GM19324 (cell line): ENCODE data around the gene MSANTD1.

ENCODE experiments used
- ATAC-seq: cut with Tn5 transposase; IDR thresholded peaks from one replicate; pipeline ENCODE4 v1.9.1; 2021; ENCODE audit warnings: mild to moderate bottlenecking, moderate library complexity; ENCODE audit not compliant: unreplicated experiment, low FRiP score

MSANTD1 gene

GRCh38 chr4:3215256-3215655 lies 33.7 kb upstream of the MSANTD1 start:
- ATAC-seq: no peak

- no peak for ATAC-seq
Observed at GRCh38 chr4:3215733-3216132, 33.2 kb upstream of the MSANTD1 start.

GRCh38 chr4:3217266-3217665 lies 31.7 kb upstream of the MSANTD1 start:
- no peak for ATAC-seq

GRCh38 chr4:3217771-3218170 lies 31.2 kb upstream of the MSANTD1 start:
- no peak for ATAC-seq

DNA sequence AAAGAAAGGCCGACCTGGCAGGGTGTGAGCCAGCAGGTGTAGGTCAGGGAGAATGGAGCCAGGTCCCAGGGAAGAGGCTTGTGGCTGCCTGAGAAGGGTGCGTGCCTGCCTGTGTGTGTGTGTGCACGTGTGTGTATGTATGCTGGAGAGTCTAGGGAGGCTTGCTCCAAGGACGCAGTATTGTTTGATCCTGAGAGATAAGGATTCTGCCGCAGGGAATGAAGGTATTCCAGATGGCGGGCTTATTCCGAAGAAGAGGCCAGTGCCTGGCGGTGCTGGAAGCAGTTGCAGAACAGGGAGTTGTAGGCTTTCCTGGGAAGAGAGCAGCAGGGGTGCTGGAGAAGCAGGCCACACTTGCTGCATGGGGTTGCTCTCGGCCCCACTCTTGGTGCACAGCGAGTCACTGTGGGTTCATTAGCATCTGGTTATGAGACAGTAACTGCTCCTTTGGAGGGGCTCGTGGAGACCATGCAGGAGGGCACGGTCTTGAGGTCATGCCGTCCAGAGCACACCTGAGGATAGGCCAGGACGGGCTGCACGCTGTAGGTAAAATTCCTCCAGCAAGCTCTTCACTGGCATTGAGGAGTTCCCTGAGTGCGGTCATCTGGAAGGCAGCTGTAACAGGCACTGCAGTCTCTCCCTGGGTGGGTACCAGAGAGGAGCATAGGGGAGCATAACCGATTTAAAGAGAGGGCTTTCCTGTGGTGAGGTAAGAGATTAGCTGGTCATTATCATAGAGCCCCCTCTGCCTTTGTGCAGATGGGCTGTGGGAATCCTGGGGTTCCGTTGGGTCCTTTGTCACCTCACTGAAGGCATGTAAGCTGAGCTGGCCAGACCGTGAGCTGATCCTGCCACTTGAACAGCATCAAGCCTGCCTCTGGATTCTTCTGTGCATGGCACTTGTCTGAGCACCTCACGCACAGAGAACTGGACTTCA lies 29.9 kb upstream of the MSANTD1 start:
- no peak for ATAC-seq

- no peak for ATAC-seq
Observed at GRCh38 chr4:3219761-3220475, 29.0 kb upstream of the MSANTD1 start.

DNA sequence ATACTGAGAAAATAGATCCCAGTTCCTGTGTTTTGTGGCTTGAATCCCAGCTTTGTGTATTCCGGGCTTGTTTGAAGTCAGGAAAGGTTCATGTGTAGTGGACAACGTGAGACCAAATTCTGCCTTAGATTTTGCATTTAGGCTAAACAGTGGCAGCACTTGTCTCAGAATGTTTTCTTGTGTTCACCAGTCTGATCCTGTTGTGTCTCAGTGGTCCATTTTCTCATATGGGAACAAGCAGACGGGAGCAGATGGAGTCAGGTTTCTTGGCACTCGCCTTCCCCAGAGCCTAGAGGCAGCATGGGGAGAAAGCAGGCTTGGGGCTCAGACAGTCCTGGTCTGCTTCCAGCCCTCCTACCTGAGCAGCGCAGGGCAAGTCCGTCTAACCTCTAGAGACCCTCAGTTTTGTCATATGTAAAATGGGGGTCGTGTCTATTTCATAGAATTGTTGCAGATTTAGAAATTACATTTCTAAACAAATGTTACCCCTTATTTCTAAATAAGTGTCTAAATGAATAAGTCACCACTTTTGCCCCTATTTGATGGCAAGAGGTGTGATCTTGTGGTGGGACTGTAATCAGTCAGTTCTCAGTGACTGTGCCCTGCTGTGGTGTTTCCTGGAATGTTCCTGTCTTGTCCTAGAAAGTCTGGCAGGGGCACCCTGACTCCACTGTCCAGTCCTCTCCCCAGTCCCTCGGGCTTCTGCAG lies 28.3 kb upstream of the MSANTD1 start:
- ATAC-seq: no peak

DNA sequence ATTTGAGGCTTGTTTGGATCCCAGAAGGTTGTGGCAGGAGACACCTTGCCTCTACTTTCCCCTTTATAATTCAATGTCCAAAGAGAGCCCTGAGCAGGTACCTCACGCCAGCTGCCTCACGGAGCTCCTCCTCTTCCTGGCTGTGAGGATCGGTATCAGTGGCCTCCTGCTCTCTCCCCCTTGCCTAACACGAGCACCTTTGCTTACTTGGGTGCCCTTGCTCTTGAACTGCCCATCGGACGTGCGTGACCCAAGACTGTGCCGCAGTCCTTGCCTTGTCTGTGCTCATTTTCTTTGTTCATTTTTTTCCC lies 27.8 kb upstream of the MSANTD1 start:
- no peak for ATAC-seq

DNA sequence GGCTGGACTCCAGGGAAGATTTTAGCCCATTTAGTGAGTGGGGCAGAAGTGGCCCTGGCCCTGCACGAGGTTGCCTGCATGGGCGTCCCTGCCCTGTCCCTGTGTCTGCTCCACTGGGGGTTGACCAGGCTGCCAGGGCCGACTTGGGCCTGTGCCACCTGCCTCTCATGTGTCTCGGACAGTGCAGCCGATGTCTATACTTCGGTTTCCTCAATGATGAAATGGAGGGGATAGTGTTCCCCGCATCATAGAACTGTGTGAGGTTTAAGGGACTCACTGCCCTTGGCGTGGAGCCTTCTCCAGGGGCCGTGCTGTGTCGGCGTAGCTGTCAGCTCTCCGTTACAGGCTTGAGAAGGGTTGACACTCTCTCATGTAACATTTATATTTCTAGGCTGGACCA lies 27.0 kb upstream of the MSANTD1 start:
- ATAC-seq: no peak

DNA sequence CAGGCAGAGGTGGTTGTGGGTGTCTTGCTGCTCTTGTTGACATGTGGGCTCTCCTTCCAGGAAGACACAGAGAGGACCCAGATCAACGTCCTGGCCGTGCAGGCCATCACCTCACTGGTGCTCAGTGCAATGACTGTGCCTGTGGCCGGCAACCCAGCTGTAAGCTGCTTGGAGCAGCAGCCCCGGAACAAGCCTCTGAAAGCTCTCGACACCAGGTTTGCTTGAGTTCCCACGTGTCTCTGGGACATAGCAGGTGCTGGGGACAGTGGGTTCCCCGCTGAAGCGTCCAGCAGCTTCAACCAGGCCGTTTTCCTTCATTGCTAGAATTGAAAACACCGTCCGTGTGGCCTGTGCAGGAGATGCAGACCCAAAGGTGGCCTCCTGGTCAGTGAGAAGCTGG lies 25.6 kb upstream of the MSANTD1 start:
- ATAC-seq: no peak

DNA sequence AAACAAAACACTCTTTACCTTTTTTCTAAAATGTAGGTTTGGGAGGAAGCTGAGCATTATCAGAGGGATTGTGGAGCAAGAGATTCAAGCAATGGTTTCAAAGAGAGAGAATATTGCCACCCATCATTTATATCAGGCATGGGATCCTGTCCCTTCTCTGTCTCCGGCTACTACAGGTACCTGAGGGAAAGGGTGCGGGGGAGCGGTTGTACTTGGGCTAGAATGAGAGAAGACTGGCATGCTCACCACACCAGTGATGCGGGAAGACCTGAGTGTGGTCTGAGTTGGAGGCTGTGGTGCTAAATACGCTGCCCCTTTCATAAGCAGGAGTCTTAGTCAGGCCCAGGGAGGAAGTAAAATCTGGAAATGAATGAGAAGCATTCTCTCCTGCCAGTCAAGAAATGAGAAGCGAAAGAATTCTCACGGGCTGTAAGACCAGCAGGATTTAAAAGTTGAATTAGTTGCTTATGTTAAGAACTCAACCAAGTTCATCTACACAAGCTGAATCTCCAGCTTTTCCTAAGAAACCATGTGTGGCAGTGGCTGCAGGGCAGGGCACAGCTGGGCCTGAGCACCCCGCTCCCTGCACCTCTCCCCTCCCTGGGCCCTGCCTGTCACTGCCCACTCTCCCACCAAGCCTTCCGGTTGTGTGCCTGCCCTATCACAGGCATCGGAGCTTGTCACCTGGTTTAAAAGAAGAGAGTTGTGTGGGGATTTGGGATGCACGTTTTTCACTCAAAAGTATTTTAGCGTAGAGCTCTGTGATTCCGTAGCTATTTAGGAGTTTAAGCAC lies 24.8 kb upstream of the MSANTD1 start:
- no peak for ATAC-seq

GRCh38 chr4:3225071-3225850 lies 23.7 kb upstream of the MSANTD1 start:
- no peak for ATAC-seq

DNA sequence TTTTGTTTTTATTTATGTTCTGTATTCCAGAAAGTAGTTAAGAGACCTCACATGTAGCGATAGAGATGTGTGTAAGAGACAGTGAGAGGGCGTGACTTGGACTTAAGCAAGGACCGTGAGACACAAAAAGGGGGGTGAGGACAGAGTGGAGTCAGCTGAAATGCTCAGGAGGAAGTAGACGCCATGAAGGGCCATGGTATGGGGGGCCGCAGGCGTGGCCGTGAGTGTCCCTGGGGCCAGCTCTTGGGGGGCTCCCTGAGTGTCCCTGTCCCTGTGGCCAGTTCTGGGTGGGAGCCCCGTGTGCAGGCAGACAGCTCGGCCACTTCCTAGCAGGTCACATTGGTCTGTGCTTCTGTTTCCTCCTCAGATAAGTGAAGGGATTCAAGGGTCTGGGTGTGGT lies 23.0 kb upstream of the MSANTD1 start:
- ATAC-seq: no peak

GRCh38 chr4:3226467-3226866 lies 22.5 kb upstream of the MSANTD1 start:
- no peak for ATAC-seq

- no peak for ATAC-seq
Observed at GRCh38 chr4:3226944-3227343, 22.0 kb upstream of the MSANTD1 start.

DNA sequence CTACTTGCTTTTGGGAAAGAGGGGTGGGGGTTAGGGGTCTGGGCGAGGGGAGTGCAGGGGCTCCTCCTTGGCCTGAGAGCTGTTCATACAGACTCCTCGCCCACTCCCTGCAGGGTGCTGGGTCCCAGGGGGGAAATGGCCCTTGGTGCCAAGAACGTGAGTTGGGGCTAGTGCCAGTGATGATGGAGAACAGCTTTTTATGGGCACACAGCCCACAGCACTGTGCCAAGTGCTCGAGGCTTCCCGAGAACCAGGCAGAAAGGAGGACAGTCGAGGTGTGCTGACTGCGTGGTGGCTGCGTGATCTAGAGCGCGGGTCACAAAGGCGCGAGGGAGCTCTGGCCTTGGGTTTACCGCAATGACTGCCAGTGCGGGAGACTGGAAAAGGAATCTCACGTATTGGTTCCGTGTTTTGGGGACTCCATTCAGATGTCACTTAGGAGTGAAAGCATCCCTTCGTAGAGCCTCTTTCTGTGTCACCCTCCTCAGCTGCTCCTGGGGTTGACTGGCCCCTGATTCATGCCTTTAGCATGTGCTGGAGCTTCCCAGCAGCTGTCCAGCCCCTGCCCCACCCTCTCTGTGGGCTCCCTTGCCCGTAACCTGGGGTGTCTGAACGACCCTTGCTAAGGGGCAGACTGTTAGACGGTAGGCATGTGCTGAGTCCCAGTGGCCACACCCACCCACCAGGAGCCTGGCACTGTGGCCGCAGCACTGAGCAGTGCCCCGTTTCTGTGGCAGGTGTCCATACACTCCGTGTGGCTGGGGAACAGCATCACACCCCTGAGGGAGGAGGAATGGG lies 20.9 kb upstream of the MSANTD1 start:
- no peak for ATAC-seq

GRCh38 chr4:3228881-3229280 lies 20.1 kb upstream of the MSANTD1 start:
- no peak for ATAC-seq

GRCh38 chr4:3229328-3229727 lies 19.6 kb upstream of the MSANTD1 start:
- ATAC-seq: no peak

- ATAC-seq: no peak
Observed at GRCh38 chr4:3229964-3230363, 19.0 kb upstream of the MSANTD1 start.
